LNCaP clone FGC (cell line): ENCODE results near the gene PCDH9.

ENCODE experiments used
- DNase-seq: peaks from one replicate; pipeline ENCODE4 v3.0.0-alpha.2; 2011; ENCODE audit warnings: low read depth
- H3K4me3 ChIP-seq: 2 replicates; pipeline ENCODE4 v1.5.1; 2011; ENCODE audit warnings: mild to moderate bottlenecking, low read depth, low read length, control low read depth
- CTCF ChIP-seq: IDR thresholded peaks from 2 replicates; pipeline ENCODE4 v1.5.1; 2012; ENCODE audit warnings: mild to moderate bottlenecking; ENCODE audit not compliant: control insufficient read depth, insufficient read depth; ENCODE audit errors: extremely low read depth

Gene PCDH9

DNA sequence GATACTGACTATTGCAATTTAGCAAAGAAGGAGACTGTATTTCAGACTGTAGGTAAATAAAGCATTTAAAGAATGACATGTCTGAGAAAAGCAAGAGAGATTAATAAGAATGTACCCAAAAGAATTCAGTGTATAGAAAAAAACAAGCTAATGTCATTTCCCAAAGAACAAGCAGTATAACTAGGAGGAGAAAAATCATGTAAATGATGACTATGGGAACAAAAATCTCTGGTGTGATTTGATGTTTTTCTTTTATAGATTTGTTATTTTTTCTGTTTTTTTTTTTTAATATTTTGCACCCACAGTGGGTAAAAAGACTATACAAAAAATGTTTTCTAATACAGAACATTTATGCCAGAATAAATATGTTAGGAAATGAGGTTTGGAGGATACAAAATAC, 801.0 kb downstream of the PCDH9 start:
- no peak for DNase-seq
- H3K4me3 ChIP-seq, result no peak overlapping the region
- TF ChIP-seq CTCF, result no peak

- TF ChIP-seq CTCF, result no peak
- H3K4me3 ChIP-seq, result no peak overlapping the region
Observed at GRCh38 chr13:66427458-66427861, 802.7 kb downstream of the PCDH9 start.

DNA sequence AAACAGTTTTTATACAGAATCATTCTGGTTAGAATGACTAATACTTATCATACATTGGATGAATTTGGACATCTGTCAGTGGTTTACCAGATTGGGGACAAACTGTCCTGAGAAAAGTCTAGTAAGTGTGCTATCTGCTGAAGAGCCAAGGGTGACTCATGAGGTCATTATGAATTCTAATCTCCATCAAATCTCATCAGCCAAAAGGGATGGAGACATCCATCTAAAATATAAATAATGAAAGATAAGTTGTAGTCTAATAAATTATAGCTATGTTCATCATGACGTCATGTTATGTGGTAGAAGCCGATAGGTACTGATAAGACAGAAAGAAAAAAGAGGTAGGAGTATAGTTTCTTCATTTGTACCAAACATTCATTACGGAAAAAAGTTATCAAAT, 804.4 kb downstream of the PCDH9 start:
- no peak for DNase-seq
- TF ChIP-seq CTCF, result no peak
- H3K4me3 ChIP-seq, result no peak overlapping the region

More at GRCh38 chr13:66427458-66427861, 802.7 kb downstream of the PCDH9 start:
- no peak for DNase-seq

DNA sequence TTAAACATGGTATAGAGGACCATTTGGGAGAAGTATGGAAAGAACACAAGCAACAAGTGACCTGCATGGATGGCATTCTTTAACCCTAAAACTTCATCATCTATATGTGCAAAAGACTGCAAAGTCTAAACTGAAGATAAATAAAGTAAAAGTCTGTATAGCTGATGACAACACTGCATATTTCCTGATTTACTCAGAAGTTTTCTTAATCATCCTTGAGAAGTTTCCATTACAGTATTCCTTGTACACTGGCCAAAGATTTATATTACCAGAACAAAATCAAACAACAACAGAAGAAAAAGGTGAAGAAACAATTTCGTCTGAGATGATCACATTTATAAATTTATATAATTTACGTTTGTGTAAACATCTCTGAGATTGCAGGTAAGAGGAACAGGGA, 805.7 kb downstream of the PCDH9 start:
- no peak overlapping the region for H3K4me3 ChIP-seq
- TF ChIP-seq CTCF, result no peak
- no peak for DNase-seq

DNA sequence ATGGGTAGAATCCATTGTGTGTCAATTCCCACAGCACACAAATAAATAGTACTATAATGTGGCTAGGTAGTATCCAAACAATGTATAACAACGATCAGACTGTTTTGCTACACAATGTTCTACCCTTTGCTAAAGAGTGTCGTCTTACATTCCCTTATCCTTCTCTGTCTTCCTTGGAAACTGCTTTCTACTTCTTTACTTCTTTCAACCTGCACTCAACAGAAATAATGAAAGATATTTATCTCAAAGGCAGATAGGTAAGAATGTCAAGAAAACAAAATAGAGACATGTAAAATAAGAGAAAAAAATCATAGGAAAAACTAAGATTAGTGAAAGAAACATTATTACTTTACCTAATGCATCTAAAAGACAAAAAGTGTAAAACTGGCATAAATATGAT, 814.7 kb downstream of the PCDH9 start:
- no peak overlapping the region for H3K4me3 ChIP-seq
- no peak for DNase-seq

GRCh38 chr13:66414066-66414800, 815.9 kb downstream of the PCDH9 start:
- DNase-seq, result no peak
- no peak for TF ChIP-seq CTCF
- no peak overlapping the region for H3K4me3 ChIP-seq

More for the DNA sequence above, 814.7 kb downstream of the PCDH9 start:
- TF ChIP-seq CTCF, result no peak

GRCh38 chr13:66410314-66410713, 819.8 kb downstream of the PCDH9 start:
- no peak for TF ChIP-seq CTCF
- no peak for DNase-seq
- H3K4me3 ChIP-seq, result no peak overlapping the region
